Fibroblast of lung (primary cell): ENCODE data around the gene WNK2.
"Not testable (repeated sequence)": the region's sequence is repeated elsewhere in the genome, so short reads cannot be mapped to it uniquely, and the experiment has no call there.

Source experiments
- CTCF ChIP-seq, 2 donors: IDR thresholded peaks in 1 of 2; conservative IDR thresholded peaks in 1 of 2; 1 replicate in 1 of 2; 2 replicates in 1 of 2; pipeline ENCODE4 v1.5.1; 2011 to 2012; ENCODE audit warnings: low read length in 2 of 2, control low read depth in 1 of 2, inconsistent platforms in 1 of 2, low read depth in 1 of 2, mild to moderate bottlenecking in 1 of 2
- EZH2 ChIP-seq: IDR thresholded peaks from 2 replicates; pipeline ENCODE4 v1.5.1; 2012; ENCODE audit warnings: low read length, control low read depth, mild to moderate bottlenecking; ENCODE audit errors: missing control alignments

GRCh38 chr9:93341820-93342219 lies 157.9 kb downstream of the WNK2 start:
- TF ChIP-seq CTCF (conservative IDR thresholded peaks at IDR 0.05 in 1 of 2, IDR thresholded peaks at IDR 0.05 in 1 of 2; ENCODE audit: low read depth in 1 of 2, low read length in 2 of 2); EZH2: not testable (repeated sequence)
